Measurements from ENCODE around the gene NLN. TPM values are rescaled to one million over a fixed set of nuclear protein-coding genes. Genes with fewer than 3 reads are reported as not detected.

NLN gene
- total and polyA plus RNA-seq, 9 of the 15 experiments (the other 6 are each of a cell fraction or from before 2014, with no cell fraction given), result 6.9 to 45.2 (median 28.8) TPM

GRCh38 chr5:65722575-65723403 lies 784 bp downstream of the NLN start (continued):
- no peak for TF ChIP-seq CGGBP1 (CRISPR knock-in tag; IDR thresholded peaks at IDR 0.05)
- no peak for TF ChIP-seq ILF3 (IDR thresholded peaks at IDR 0.05; ENCODE audit: borderline replicate concordance)
- peak; percentile 52; the same call in 1 of the 2 replicates for TF ChIP-seq EP400 (IDR thresholded peaks at IDR 0.05)
- TF ChIP-seq ZNF764 (CRISPR knock-in tag; IDR thresholded peaks at IDR 0.05; ENCODE audit: low read depth), result no peak
- TF ChIP-seq, protein P1, sequence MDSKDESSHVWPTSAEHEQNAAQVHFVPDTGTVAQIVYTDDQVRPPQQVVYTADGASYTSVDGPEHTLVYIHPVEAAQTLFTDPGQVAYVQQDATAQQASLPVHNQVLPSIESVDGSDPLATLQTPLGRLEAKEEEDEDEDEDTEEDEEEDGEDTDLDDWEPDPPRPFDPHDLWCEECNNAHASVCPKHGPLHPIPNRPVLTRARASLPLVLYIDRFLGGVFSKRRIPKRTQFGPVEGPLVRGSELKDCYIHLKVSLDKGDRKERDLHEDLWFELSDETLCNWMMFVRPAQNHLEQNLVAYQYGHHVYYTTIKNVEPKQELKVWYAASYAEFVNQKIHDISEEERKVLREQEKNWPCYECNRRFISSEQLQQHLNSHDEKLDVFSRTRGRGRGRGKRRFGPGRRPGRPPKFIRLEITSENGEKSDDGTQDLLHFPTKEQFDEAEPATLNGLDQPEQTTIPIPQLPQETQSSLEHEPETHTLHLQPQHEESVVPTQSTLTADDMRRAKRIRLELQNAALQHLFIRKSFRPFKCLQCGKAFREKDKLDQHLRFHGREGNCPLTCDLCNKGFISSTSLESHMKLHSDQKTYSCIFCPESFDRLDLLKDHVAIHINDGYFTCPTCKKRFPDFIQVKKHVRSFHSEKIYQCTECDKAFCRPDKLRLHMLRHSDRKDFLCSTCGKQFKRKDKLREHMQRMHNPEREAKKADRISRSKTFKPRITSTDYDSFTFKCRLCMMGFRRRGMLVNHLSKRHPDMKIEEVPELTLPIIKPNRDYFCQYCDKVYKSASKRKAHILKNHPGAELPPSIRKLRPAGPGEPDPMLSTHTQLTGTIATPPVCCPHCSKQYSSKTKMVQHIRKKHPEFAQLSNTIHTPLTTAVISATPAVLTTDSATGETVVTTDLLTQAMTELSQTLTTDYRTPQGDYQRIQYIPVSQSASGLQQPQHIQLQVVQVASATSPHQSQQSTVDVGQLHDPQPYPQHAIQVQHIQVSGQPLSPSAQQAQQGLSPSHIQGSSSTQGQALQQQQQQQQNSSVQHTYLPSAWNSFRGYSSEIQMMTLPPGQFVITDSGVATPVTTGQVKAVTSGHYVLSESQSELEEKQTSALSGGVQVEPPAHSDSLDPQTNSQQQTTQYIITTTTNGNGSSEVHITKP (IDR thresholded peaks at IDR 0.05; ENCODE audit: partially characterized antibody), result no peak
- no peak for TF ChIP-seq BCLAF1 (IDR thresholded peaks at IDR 0.05; ENCODE audit: borderline replicate concordance in 1 of 2, control insufficient read depth in 1 of 2, low read depth in 2 of 2, low read length in 1 of 2)
- TF ChIP-seq ZNF561 (CRISPR knock-in tag; conservative IDR thresholded peaks at IDR 0.05), result no peak
- TF ChIP-seq E2F6 (IDR thresholded peaks at IDR 0.05; ENCODE audit: borderline replicate concordance in 1 of 2, extremely low read depth in 1 of 2, insufficient read depth in 1 of 2, insufficient read length in 1 of 2, low read depth in 1 of 2, low read length in 1 of 2, poor library complexity in 1 of 2, severe bottlenecking in 1 of 2), result no peak
- TF ChIP-seq MTF1 (CRISPR knock-in tag; IDR thresholded peaks at IDR 0.05; ENCODE audit: borderline replicate concordance), result no peak
- TF ChIP-seq PYGO2 (tag; IDR thresholded peaks at IDR 0.05), result no peak
- peak in 1 of 3 experiments; percentile 71 for TF ChIP-seq YY1 (IDR thresholded peaks at IDR 0.05; ENCODE audit: borderline replicate concordance in 1 of 3, control insufficient read depth in 1 of 3, extremely low read depth in 1 of 3, insufficient read depth in 3 of 3, insufficient read length in 1 of 3, insufficient replicate concordance in 2 of 3, low read depth in 1 of 3, low read length in 2 of 3)
- TF ChIP-seq SRSF1 (IDR thresholded peaks at IDR 0.05; ENCODE audit: low read depth, low read length), result no peak
- TF ChIP-seq PRPF4 (IDR thresholded peaks at IDR 0.05; ENCODE audit: insufficient read depth, low read depth, low read length, poor library complexity, severe bottlenecking), result no peak
- no peak for TF ChIP-seq CSDE1 (IDR thresholded peaks at IDR 0.05)
